ENCODE measurements around the gene GSX1. TPM values are rescaled to one million over a fixed set of nuclear protein-coding genes. Genes with fewer than 3 reads are reported as not detected.

The GSX1 gene
- polyA plus RNA-seq, 1 of the 3 experiments (the other 2 are of a cell fraction): not detected

DNA sequence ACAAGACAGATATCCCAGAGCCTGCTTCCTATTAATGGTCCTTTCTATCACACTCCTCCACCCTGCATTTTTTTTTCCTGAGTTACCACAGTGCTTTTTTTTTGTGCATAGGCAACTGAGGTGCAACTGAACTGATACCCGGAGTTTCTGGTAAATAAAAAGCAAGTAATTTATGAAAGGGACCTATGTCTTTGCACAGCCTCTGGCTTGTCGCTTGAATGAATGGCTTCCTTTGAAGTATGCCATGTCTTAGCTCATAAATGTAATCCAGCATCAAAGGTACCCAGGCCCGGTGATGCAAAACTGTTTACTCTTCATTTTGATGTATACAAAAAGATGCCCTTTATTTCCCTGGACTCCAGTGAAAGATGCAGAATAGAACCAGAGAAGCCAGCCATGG is 31.8 kb downstream of the GSX1 start:
- H3K27me3 ChIP-seq (ENCODE audit: insufficient read depth): peaks cover 34% of the 10 kb centered on the region

More for the DNA sequence above, 31.8 kb downstream of the GSX1 start:
- H3K9ac ChIP-seq: no peak overlapping the region
- TF ChIP-seq NRF1 (IDR thresholded peaks at IDR 0.05; ENCODE audit: low read depth, low read length) (no peak), ELF1 (IDR thresholded peaks at IDR 0.05) (no peak), GABPA (IDR thresholded peaks at IDR 0.05; ENCODE audit: low read depth) (no peak), USF2 (IDR thresholded peaks at IDR 0.05; ENCODE audit: borderline replicate concordance, low read depth, low read length) (no peak), RFX5 (IDR thresholded peaks at IDR 0.05; ENCODE audit: low read length) (no peak), FOSL2 (IDR thresholded peaks at IDR 0.05; ENCODE audit: borderline replicate concordance, low read depth) (no peak), TEAD4 (IDR thresholded peaks at IDR 0.05; ENCODE audit: borderline replicate concordance, insufficient read depth) (no peak), CHD2 (IDR thresholded peaks at IDR 0.05; ENCODE audit: low read length, partially characterized antibody) (no peak), RCOR1 (IDR thresholded peaks at IDR 0.05; ENCODE audit: low read length) (no peak), PBX3 (IDR thresholded peaks at IDR 0.05) (no peak), FOXJ3 (CRISPR knock-in tag; IDR thresholded peaks at IDR 0.05) (no peak), EZH2phosphoT487 (IDR thresholded peaks at IDR 0.05; ENCODE audit: borderline replicate concordance, low read depth) (no peak), YY1 (IDR thresholded peaks at IDR 0.05; ENCODE audit: low read depth) (no peak), TCF12 (IDR thresholded peaks at IDR 0.05) (no peak), USF1 (IDR thresholded peaks at IDR 0.05; ENCODE audit: borderline replicate concordance, low read depth) (no peak), FOXM1 (IDR thresholded peaks at IDR 0.05; ENCODE audit: low read depth) (no peak)
- TF ChIP-seq, protein P1, sequence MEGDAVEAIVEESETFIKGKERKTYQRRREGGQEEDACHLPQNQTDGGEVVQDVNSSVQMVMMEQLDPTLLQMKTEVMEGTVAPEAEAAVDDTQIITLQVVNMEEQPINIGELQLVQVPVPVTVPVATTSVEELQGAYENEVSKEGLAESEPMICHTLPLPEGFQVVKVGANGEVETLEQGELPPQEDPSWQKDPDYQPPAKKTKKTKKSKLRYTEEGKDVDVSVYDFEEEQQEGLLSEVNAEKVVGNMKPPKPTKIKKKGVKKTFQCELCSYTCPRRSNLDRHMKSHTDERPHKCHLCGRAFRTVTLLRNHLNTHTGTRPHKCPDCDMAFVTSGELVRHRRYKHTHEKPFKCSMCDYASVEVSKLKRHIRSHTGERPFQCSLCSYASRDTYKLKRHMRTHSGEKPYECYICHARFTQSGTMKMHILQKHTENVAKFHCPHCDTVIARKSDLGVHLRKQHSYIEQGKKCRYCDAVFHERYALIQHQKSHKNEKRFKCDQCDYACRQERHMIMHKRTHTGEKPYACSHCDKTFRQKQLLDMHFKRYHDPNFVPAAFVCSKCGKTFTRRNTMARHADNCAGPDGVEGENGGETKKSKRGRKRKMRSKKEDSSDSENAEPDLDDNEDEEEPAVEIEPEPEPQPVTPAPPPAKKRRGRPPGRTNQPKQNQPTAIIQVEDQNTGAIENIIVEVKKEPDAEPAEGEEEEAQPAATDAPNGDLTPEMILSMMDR (IDR thresholded peaks at IDR 0.05): no peak
- TF ChIP-seq, protein P2, sequence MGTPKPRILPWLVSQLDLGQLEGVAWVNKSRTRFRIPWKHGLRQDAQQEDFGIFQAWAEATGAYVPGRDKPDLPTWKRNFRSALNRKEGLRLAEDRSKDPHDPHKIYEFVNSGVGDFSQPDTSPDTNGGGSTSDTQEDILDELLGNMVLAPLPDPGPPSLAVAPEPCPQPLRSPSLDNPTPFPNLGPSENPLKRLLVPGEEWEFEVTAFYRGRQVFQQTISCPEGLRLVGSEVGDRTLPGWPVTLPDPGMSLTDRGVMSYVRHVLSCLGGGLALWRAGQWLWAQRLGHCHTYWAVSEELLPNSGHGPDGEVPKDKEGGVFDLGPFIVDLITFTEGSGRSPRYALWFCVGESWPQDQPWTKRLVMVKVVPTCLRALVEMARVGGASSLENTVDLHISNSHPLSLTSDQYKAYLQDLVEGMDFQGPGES (IDR thresholded peaks at IDR 0.05; ENCODE audit: low read depth, low read length): no peak
- H2AFZ ChIP-seq (ENCODE audit: low read depth): no peak overlapping the region
- DNase-seq: no peak
- H3K27ac ChIP-seq (ENCODE audit: low read depth in 2 of 2, low read length in 1 of 2): no peak overlapping the region
- no peaks in the 10 kb centered on the region for H3F3A ChIP-seq (replicated peaks; ENCODE audit: insufficient read depth)
- no peaks in the 10 kb centered on the region for H3K9me2 ChIP-seq
- CTCF ChIA-PET: interaction anchor here (0.6 to 10.6 kb wide), 7 partner anchors 44 to 464 kb away, joined by 3 to 207 read pairs (median 170); partner anchors contain the start of gene URAD
- H3K9me3 ChIP-seq: no peaks in the 10 kb centered on the region
- H4K20me1 ChIP-seq (ENCODE audit: insufficient read depth): no peaks in the 10 kb centered on the region
- H3K36me3 ChIP-seq (replicated peaks in 1 of 2; ENCODE audit: control insufficient read depth in 1 of 2, insufficient read depth in 2 of 2, low read length in 1 of 2): no peaks in the 10 kb centered on the region
- no peak overlapping the region for H3K4me2 ChIP-seq
- no peaks in the 10 kb centered on the region; a peak in 1 of 4 replicates for H3K4me1 ChIP-seq (ENCODE audit: control insufficient read depth in 1 of 2, insufficient read depth in 2 of 2, low read depth in 1 of 2, low read length in 1 of 2)
- no peak overlapping the region for H3K4me3 ChIP-seq (ENCODE audit: low read depth in 2 of 2, low read length in 1 of 2)
- 1% methylated on average over 3 of the region's 3 CpGs for WGBS (ENCODE audit: low lambda C conversion rate)
- POLR2A ChIA-PET: no interaction called here
- H3K79me2 ChIP-seq (ENCODE audit: insufficient read depth): no peaks in the 10 kb centered on the region
